DOHH2 (cell line): ENCODE measurements around the gene PABPC3.

Experiments used
- H3F3A ChIP-seq: fragments of 200-600 bp; sonication (generic), shearing (Covaris generic); 2 replicates; pipeline ENCODE4 v1.6.0; 2016; ENCODE audit warnings: antibody characterized with exemption, mild to moderate bottlenecking; ENCODE audit not compliant: control insufficient read depth, insufficient read depth
- H3K27ac ChIP-seq: fragments of 200-600 bp; sonication (generic); 2 replicates; pipeline ENCODE4 v1.5.1; 2014; ENCODE audit warnings: low read depth, mild to moderate bottlenecking, low read length, moderate library complexity
- H3K27me3 ChIP-seq: fragments of 200-600 bp; sonication (generic); 2 replicates; pipeline ENCODE4 v1.6.1; 2014; ENCODE audit warnings: mild to moderate bottlenecking, low read length, mixed read lengths; ENCODE audit not compliant: control insufficient read depth
- H3K36me3 ChIP-seq: fragments of 200-600 bp; sonication (generic); 2 replicates; pipeline ENCODE4 v1.6.1; 2014; ENCODE audit warnings: mild to moderate bottlenecking, low read length, moderate library complexity, mixed read lengths; ENCODE audit not compliant: control insufficient read depth
- H3K4me1 ChIP-seq: fragments of 200-600 bp; sonication (generic); 2 replicates; pipeline ENCODE4 v1.6.1; 2014; ENCODE audit warnings: mild to moderate bottlenecking, low read length, mixed read lengths; ENCODE audit not compliant: control insufficient read depth
- H3K4me2 ChIP-seq: fragments of 200-600 bp; sonication (generic); 2 replicates; pipeline ENCODE4 v1.6.0; 2014; ENCODE audit warnings: mild to moderate bottlenecking, low read length, moderate library complexity
- H3K4me3 ChIP-seq: fragments of 200-600 bp; sonication (generic); 2 replicates; pipeline ENCODE4 v1.5.1; 2014; ENCODE audit warnings: mild to moderate bottlenecking, low read length, mixed read lengths
- H3K79me2 ChIP-seq: fragments of 200-600 bp; sonication (generic); 2 replicates; pipeline ENCODE4 v1.6.1; 2014; ENCODE audit warnings: mild to moderate bottlenecking, low read length, mixed read lengths; ENCODE audit not compliant: control insufficient read depth
- H3K9me2 ChIP-seq: fragments of 200-600 bp; sonication (generic); replicated peaks from 2 replicates; pipeline ENCODE4 v1.6.1; 2014; ENCODE audit warnings: mild to moderate bottlenecking, low read length, mixed read lengths; ENCODE audit not compliant: control insufficient read depth
- H3K9me3 ChIP-seq: fragments of 200-600 bp; sonication (generic); 2 replicates; pipeline ENCODE4 v1.6.1; 2014; ENCODE audit warnings: antibody characterized with exemption, low read length, mixed read lengths; ENCODE audit not compliant: control insufficient read depth, insufficient read depth
- H4K20me1 ChIP-seq: fragments of 200-600 bp; sonication (generic); 2 replicates; pipeline ENCODE4 v1.6.0; 2014; ENCODE audit warnings: low read depth, mild to moderate bottlenecking, antibody characterized with exemption, low read length, moderate library complexity; ENCODE audit not compliant: control insufficient read depth, insufficient read depth
- EZH2phosphoT487 ChIP-seq: fragments of 200-600 bp; sonication (generic); IDR thresholded peaks from 2 replicates; pipeline ENCODE4 v1.6.1; 2017; ENCODE audit warnings: borderline replicate concordance, mild to moderate bottlenecking, antibody characterized with exemption, low read length, moderate library complexity, mixed read lengths
- TF ChIP-seq, protein P1 (sequence below): fragments of 200-600 bp; sonication (generic); IDR thresholded peaks from one replicate; pipeline ENCODE4 v1.5.1; 2014; ENCODE audit warnings: antibody characterized with exemption, mild to moderate bottlenecking, low read depth, low read length; ENCODE audit not compliant: poor library complexity, severe bottlenecking

Gene PABPC3

DNA sequence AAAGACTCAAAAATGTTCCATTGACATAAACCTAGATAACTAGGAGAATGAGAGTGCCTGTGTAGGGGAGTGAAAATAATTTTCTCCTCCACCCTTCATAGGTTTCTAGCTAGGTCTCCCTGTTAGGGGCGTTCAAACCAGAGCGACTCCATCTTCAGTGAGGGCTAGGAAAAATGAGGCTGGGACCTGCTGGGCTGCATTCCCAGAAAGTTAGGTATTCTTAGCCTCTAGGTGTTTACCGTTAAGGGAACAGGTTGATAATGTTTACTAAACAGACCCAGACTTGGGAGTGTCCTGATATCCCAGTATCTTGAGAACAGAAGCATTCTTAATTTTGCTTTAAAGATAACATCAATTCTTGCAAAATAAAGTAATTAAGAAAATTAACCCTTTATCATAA, 20.1 kb downstream of the PABPC3 start:
- H3K9me2 ChIP-seq: no peaks in the 10 kb centered on the region
- peaks cover 7% of the 10 kb centered on the region for H3K4me1 ChIP-seq
- no peaks in the 10 kb centered on the region for H3F3A ChIP-seq
- no peak overlapping the region for H3K4me3 ChIP-seq
- H3K27me3 ChIP-seq: peaks cover 13% of the 10 kb centered on the region
- H3K79me2 ChIP-seq: no peaks in the 10 kb centered on the region
- H4K20me1 ChIP-seq: no peaks in the 10 kb centered on the region
- no peaks in the 10 kb centered on the region for H3K36me3 ChIP-seq
- no peaks in the 10 kb centered on the region for H3K9me3 ChIP-seq
- no peak for TF ChIP-seq EZH2phosphoT487
- TF ChIP-seq, protein P1, sequence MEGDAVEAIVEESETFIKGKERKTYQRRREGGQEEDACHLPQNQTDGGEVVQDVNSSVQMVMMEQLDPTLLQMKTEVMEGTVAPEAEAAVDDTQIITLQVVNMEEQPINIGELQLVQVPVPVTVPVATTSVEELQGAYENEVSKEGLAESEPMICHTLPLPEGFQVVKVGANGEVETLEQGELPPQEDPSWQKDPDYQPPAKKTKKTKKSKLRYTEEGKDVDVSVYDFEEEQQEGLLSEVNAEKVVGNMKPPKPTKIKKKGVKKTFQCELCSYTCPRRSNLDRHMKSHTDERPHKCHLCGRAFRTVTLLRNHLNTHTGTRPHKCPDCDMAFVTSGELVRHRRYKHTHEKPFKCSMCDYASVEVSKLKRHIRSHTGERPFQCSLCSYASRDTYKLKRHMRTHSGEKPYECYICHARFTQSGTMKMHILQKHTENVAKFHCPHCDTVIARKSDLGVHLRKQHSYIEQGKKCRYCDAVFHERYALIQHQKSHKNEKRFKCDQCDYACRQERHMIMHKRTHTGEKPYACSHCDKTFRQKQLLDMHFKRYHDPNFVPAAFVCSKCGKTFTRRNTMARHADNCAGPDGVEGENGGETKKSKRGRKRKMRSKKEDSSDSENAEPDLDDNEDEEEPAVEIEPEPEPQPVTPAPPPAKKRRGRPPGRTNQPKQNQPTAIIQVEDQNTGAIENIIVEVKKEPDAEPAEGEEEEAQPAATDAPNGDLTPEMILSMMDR: no peak
- no peak overlapping the region for H3K27ac ChIP-seq
- no peak overlapping the region for H3K4me2 ChIP-seq

DNA sequence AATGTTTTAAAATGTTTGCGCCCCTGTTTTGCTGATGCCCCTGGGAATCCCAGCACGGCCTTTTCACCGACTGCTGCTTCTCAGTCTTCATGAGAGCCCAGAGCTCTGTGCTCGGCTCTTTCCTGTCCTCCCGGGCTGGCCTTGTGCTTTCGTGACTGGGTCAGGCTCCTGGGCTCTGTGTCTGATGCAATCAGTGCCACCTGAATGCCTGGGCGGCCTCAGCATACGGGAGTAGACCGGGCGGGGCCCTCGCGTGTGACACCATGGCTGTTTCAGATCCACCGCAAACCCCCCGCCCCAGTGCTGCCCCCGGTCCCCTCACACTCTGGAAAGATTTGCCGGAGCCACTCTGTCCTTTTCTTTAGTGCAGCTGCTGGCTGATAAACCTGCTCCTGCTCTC, 21.4 kb downstream of the PABPC3 start:
- Histone ChIP-seq H3K36me3 (no peaks in the 10 kb centered on the region), H3K4me1 (peaks cover 7% of the 10 kb centered on the region), H3F3A (no peaks in the 10 kb centered on the region), H3K9me2 (no peaks in the 10 kb centered on the region), H3K27ac (no peak overlapping the region), H3K79me2 (no peaks in the 10 kb centered on the region), H3K4me2 (no peak overlapping the region), H4K20me1 (no peaks in the 10 kb centered on the region), H3K4me3 (no peak overlapping the region), H3K27me3 (peaks cover 10% of the 10 kb centered on the region), H3K9me3 (no peaks in the 10 kb centered on the region)
- TF ChIP-seq, protein P1: no peak
- no peak for TF ChIP-seq EZH2phosphoT487

DNA sequence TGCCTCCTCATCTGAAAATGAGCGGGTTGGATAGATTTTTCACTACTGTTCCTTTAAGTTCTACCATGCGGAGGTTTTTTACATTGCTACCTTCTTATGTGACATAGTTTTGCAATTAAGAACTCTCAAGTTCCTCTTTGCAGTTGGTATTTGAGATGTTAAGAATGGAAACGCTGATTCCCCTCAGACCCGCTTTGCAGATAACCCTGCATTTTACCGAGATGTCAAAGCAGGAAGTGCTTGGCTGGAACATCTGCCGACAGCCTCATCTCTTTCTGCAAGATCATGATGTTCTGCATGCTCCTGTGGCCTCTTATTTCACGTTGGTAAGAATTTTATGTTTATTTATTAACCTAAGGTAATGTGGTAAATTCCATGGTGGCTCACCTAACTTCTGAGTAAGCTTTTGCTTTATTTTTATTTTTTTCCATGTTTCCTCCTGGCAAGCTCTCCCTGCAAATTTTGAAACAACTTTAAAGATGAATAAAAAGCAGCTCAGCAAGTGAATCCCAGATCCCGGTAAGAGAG, 22.5 kb downstream of the PABPC3 start:
- Histone ChIP-seq H3K9me3 (no peaks in the 10 kb centered on the region), H3F3A (no peaks in the 10 kb centered on the region), H3K4me1 (peaks cover 7% of the 10 kb centered on the region), H3K9me2 (no peaks in the 10 kb centered on the region), H3K27me3 (peaks cover 3% of the 10 kb centered on the region), H3K4me3 (no peak overlapping the region), H4K20me1 (no peaks in the 10 kb centered on the region), H3K27ac (no peak overlapping the region), H3K4me2 (no peak overlapping the region), H3K36me3 (no peaks in the 10 kb centered on the region), H3K79me2 (no peaks in the 10 kb centered on the region)
- TF ChIP-seq EZH2phosphoT487: no peak
- TF ChIP-seq, protein P1: no peak
